ENCODE measurements around the gene MRPS9. TPM values are rescaled to one million over a fixed set of nuclear protein-coding genes. Genes with fewer than 3 reads are reported as not detected.

MRPS9 gene
- total and polyA plus RNA-seq, 9 of the 15 experiments (the other 6 are each of a cell fraction or from before 2014, with no cell fraction given), result 46.2 to 143 (median 65.6) TPM

DNA sequence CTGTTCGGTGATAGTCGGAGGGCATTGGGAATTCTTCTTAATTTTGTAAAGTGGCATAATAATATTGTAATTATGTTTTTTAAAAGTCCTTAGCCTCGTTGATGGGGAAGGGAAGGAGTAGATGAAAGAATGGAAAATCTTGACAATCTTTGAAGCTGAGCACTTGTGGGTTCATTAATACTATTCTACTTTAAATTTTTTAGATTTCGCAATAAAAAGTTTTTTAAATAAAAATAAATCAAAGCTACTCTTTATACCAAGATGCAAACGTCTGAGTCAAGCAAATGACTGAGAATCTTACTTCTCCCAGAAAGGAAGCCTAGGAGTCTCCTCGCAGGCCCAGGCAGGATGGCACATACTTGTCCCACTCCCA lies 105.2 kb downstream of the MRPS9 start:
- Histone ChIP-seq H3K4me2 (ENCODE audit: insufficient read depth, low read length) (no peak overlapping the region), H3K27ac (ENCODE audit: extremely low read depth, low read depth, low read length) (no peak overlapping the region), H3K4me3 (no peak overlapping the region), H3K79me2 (ENCODE audit: control insufficient read depth, insufficient read depth, low read length) (no peaks in the 10 kb centered on the region), H3K4me1 (replicated peaks in 1 of 2; ENCODE audit: control insufficient read depth in 2 of 2, insufficient read depth in 2 of 2, low read length in 2 of 2) (peaks cover 0 to 6% of the 10 kb centered on the region in 2 experiments; a peak in 1 of 5 replicates), H3K9me3 (replicated peaks; ENCODE audit: control insufficient read depth, insufficient read depth, low read depth, low read length) (no peaks in the 10 kb centered on the region), H3K36me3 (ENCODE audit: control insufficient read depth, insufficient read depth, low read length) (no peaks in the 10 kb centered on the region), H4K20me1 (replicated peaks; ENCODE audit: control insufficient read depth, insufficient read depth, low read length) (no peaks in the 10 kb centered on the region), H2AFZ (ENCODE audit: low read depth, low read length) (no peak overlapping the region), H3K27me3 (ENCODE audit: control insufficient read depth in 2 of 2, insufficient read depth in 2 of 2, low read length in 2 of 2) (peaks cover 26 to 34% of the 10 kb centered on the region in 2 experiments; a peak in 4 of 5 replicates), H3K9me1 (ENCODE audit: control insufficient read depth, insufficient read depth, low read length) (peaks cover 3% of the 10 kb centered on the region), H3K9ac (ENCODE audit: insufficient read depth in 1 of 2, low read depth in 2 of 2, low read length in 2 of 2) (no peak overlapping the region)
- CTCF ChIA-PET (ENCODE audit: low intra/inter-chr PET ratio), result no interaction called here
- in situ Hi-C loops (cut with MboI) (no loop called here), intact Hi-C loops (cut with micrococcal nuclease) (no loop called here)
- ATAC-seq, result no peak
- POLR2A ChIA-PET, result no interaction called here
- WGBS (ENCODE audit: insufficient coverage, low coverage, missing lambda C conversion rate), result 3% methylated on average over 6 of the region's 6 CpGs
- BruUV-seq (replicated peaks), result no TSS peak
- TF ChIP-seq HNRNPH1 (optimal IDR thresholded peaks at IDR 0.05; ENCODE audit: low read depth, low read length) (no peak), HIVEP1 (CRISPR knock-in tag; IDR thresholded peaks at IDR 0.05) (no peak), CBX2 (IDR thresholded peaks at IDR 0.05; ENCODE audit: insufficient read depth, low read length, poor library complexity, severe bottlenecking) (no peak), MCM7 (IDR thresholded peaks at IDR 0.05) (no peak), ELF2 (CRISPR knock-in tag; IDR thresholded peaks at IDR 0.05) (no peak), HSF4 (CRISPR knock-in tag; IDR thresholded peaks at IDR 0.05; ENCODE audit: borderline replicate concordance) (no peak), PCBP1 (IDR thresholded peaks at IDR 0.05; ENCODE audit: low read depth, low read length, poor library complexity, severe bottlenecking) (no peak), STAT5B (CRISPR knock-in tag; IDR thresholded peaks at IDR 0.05) (no peak), CEBPG (CRISPR knock-in tag; IDR thresholded peaks at IDR 0.05) (no peak), CEBPG (tag; conservative IDR thresholded peaks at IDR 0.05 in 1 of 2, IDR thresholded peaks at IDR 0.05 in 1 of 2) (peak in 1 of 2 experiments; percentile 38; a peak in 2 of 4 replicates)
- FAIRE-seq, result no peak
- no peak for DNase-seq (ENCODE audit: extremely low read depth in 1 of 4, low spot score in 3 of 4)

Data from K562 (cell line).